HCT116 (cell line): ENCODE results near the gene INKA1. TPM values are rescaled to one million over a fixed set of nuclear protein-coding genes. Genes with fewer than 3 reads are reported as not detected.

ENCODE experiments used
- ATAC-seq: fragments of 200-7000 bp; cut with Tn5 transposase; 2 replicates; pipeline ENCODE4 v1.9.1; 2020; ENCODE audit warnings: mild to moderate bottlenecking, moderate library complexity
- BruUV-seq: library from RNA; stranded (reverse); fragments of 400-500 nt; replicated peaks from 2 replicates; lab custom pipeline; 2021; lab: Mats Ljungman, UMichigan
- CTCF ChIA-PET: fragments of 300-600 bp; sonication (Branson Sonifier 250); formaldehyde crosslinking; loops from one replicate; lab custom pipeline; 2021; ENCODE audit warnings: antibody characterized with exemption; lab: Charles Lee
- POLR2A ChIA-PET: fragments of 300-600, 350-600 bp; sonication (Branson Sonifier 250); formaldehyde crosslinking; loops from one replicate; lab custom pipeline; 2021; ENCODE audit warnings: antibody characterized with exemption; lab: Charles Lee
- RAD21 ChIA-PET, 2 experiments: fragments of 300-600 bp; sonication (Branson Sonifier 250); formaldehyde crosslinking; loops; one replicate each; lab custom pipeline; 2023; ENCODE audit warnings: low total read pairs in 2 of 2; ENCODE audit not compliant: uncharacterized antibody in 2 of 2, unreplicated experiment in 2 of 2, low non-redundant PET in 1 of 2; lab: Charles Lee
- DNase-seq: peaks from one replicate; pipeline ENCODE4 v3.0.0-alpha.2; 2010; ENCODE audit warnings: low read depth, low spot score
- H2AFZ ChIP-seq: fragments of 200-600 bp; shearing (Covaris generic), sonication (generic); 2 replicates; pipeline ENCODE4 v1.6.1; 2017; ENCODE audit warnings: low read depth, mixed run types, mixed read lengths, antibody characterized with exemption, low read length; ENCODE audit not compliant: poor library complexity, severe bottlenecking
- H3K27ac ChIP-seq: 2 replicates; pipeline ENCODE4 v1.5.1; 2012; ENCODE audit warnings: low read depth, low read length
- H3K27me3 ChIP-seq: fragments of 200-600 bp; sonication (generic); 2 replicates; pipeline ENCODE4 v1.6.1; 2016; ENCODE audit warnings: mixed run types, low read length, mixed read lengths; ENCODE audit not compliant: insufficient read depth
- H3K36me3 ChIP-seq, 2 experiments: fragments of 200-500 bp in 1 of 2; fragments of 200-600 bp in 1 of 2; sonication (Bioruptor generic) in 1 of 2; sonication (generic) in 1 of 2; 2 replicates each; pipeline versions ENCODE4 v1.5.1 to v1.6.1; 2014 to 2016; ENCODE audit warnings: low read length in 2 of 2, inconsistent platforms in 1 of 2, mixed read lengths in 1 of 2, mixed run types in 1 of 2; ENCODE audit not compliant: insufficient read depth in 2 of 2, control insufficient read depth in 1 of 2
- H3K4me1 ChIP-seq, 2 experiments: fragments of 200-600 bp in 1 of 2; sonication (generic) in 1 of 2; 2 replicates each; pipeline versions ENCODE4 v1.5.1 to v1.6.1; 2012 to 2017; ENCODE audit warnings: low read length in 2 of 2, inconsistent platforms in 1 of 2, mild to moderate bottlenecking in 1 of 2, mixed read lengths in 1 of 2, mixed run types in 1 of 2, moderate library complexity in 1 of 2; ENCODE audit not compliant: insufficient read depth in 2 of 2, control insufficient read depth in 1 of 2
- H3K4me2 ChIP-seq: fragments of 200-600 bp; sonication (generic); 2 replicates; pipeline ENCODE4 v1.6.1; 2017; ENCODE audit warnings: mixed run types, low read length, mixed read lengths
- H3K4me3 ChIP-seq, 2 experiments: fragments of 200-600 bp in 1 of 2; sonication (generic) in 1 of 2; replicated peaks in 1 of 2; 2 replicates each; pipeline ENCODE4 v1.5.1; 2011 to 2016; ENCODE audit warnings: low read length in 2 of 2, control low read depth in 1 of 2, low read depth in 1 of 2, mild to moderate bottlenecking in 1 of 2, mixed read lengths in 1 of 2, mixed run types in 1 of 2
- H3K79me2 ChIP-seq: fragments of 200-600 bp; sonication (generic); 2 replicates; pipeline ENCODE4 v1.6.1; 2017; ENCODE audit warnings: mild to moderate bottlenecking, mixed run types, low read length, moderate library complexity, mixed read lengths; ENCODE audit not compliant: insufficient read depth
- H3K9ac ChIP-seq: fragments of 200-600 bp; sonication (generic); 2 replicates; pipeline ENCODE4 v1.6.1; 2016; ENCODE audit warnings: low read length, mixed read lengths
- H3K9me2 ChIP-seq: fragments of 200-600 bp; sonication (generic), shearing (Covaris generic); 2 replicates; pipeline ENCODE4 v1.6.1; 2017; ENCODE audit warnings: mixed run types, mild to moderate bottlenecking, moderate library complexity; ENCODE audit not compliant: insufficient read depth
- H3K9me3 ChIP-seq, 2 experiments: fragments of 200-500 bp in 1 of 2; fragments of 200-600 bp in 1 of 2; sonication (Bioruptor generic) in 1 of 2; sonication (generic) in 1 of 2; 2 replicates each; pipeline ENCODE4 v1.6.1; 2014 to 2017; ENCODE audit warnings: low read length in 2 of 2, mixed read lengths in 2 of 2, inconsistent platforms in 1 of 2, low read depth in 1 of 2, mild to moderate bottlenecking in 1 of 2, mixed run types in 1 of 2, moderate library complexity in 1 of 2; ENCODE audit not compliant: control insufficient read depth in 1 of 2, insufficient read depth in 1 of 2
- H4K20me1 ChIP-seq: fragments of 200-600 bp; sonication (generic), shearing (Covaris generic); 2 replicates; pipeline ENCODE4 v1.6.1; 2017; ENCODE audit warnings: mixed run types, mild to moderate bottlenecking, moderate library complexity; ENCODE audit not compliant: insufficient read depth
- EGR1 ChIP-seq: IDR thresholded peaks from 2 replicates; pipeline ENCODE4 v1.6.1; 2012; ENCODE audit warnings: low read depth
- ELF1 ChIP-seq: IDR thresholded peaks from 2 replicates; pipeline ENCODE4 v1.6.1; 2012; ENCODE audit warnings: low read depth, borderline replicate concordance
- EZH2 ChIP-seq: fragments of 200-600 bp; sonication (generic); IDR thresholded peaks from 2 replicates; pipeline ENCODE4 v1.6.1; 2017; ENCODE audit warnings: antibody characterized with exemption, mixed run types
- EZH2phosphoT487 ChIP-seq: fragments of 200-600 bp; IDR thresholded peaks from 2 replicates; pipeline ENCODE4 v1.6.1; 2018; ENCODE audit warnings: antibody characterized with exemption, borderline replicate concordance
- FOSL1 ChIP-seq: IDR thresholded peaks from 2 replicates; pipeline ENCODE4 v1.6.1; 2012; ENCODE audit warnings: low read depth
- JUND ChIP-seq: IDR thresholded peaks from 2 replicates; pipeline ENCODE4 v1.6.1; 2012
- MAX ChIP-seq: IDR thresholded peaks from 2 replicates; pipeline ENCODE4 v1.6.1; 2012
- POLR2A ChIP-seq: IDR thresholded peaks from 2 replicates; pipeline ENCODE4 v1.7.0; 2011; ENCODE audit warnings: borderline replicate concordance; ENCODE audit not compliant: insufficient read depth, insufficient read length; ENCODE audit errors: extremely low read depth
- POLR2AphosphoS5 ChIP-seq: IDR thresholded peaks from 2 replicates; pipeline ENCODE4 v1.6.1; 2011; ENCODE audit warnings: mild to moderate bottlenecking, low read depth, low read length, moderate library complexity
- RAD21 ChIP-seq: IDR thresholded peaks from 2 replicates; pipeline ENCODE4 v1.6.1; 2012; ENCODE audit warnings: low read depth, mild to moderate bottlenecking
- SIN3A ChIP-seq: IDR thresholded peaks from 2 replicates; pipeline ENCODE4 v1.6.1; 2012; ENCODE audit warnings: low read depth
- SP1 ChIP-seq: IDR thresholded peaks from 2 replicates; pipeline ENCODE4 v1.6.1; 2012; ENCODE audit warnings: low read depth
- SRF ChIP-seq: IDR thresholded peaks from 2 replicates; pipeline ENCODE4 v1.6.1; 2012; ENCODE audit warnings: low read depth
- TCF7L2 ChIP-seq: IDR thresholded peaks from 2 replicates; pipeline ENCODE4 v1.7.0; 2011; ENCODE audit warnings: borderline replicate concordance, inconsistent platforms; ENCODE audit not compliant: insufficient read depth, insufficient read length; ENCODE audit errors: extremely low read depth
- YY1 ChIP-seq: IDR thresholded peaks from 2 replicates; pipeline ENCODE4 v1.6.1; 2011; ENCODE audit warnings: low read length, low read depth, moderate library complexity, mild to moderate bottlenecking; ENCODE audit not compliant: insufficient replicate concordance; ENCODE audit errors: extremely low read depth
- ZFX ChIP-seq: fragments of 450-650 bp; IDR thresholded peaks from 2 replicates; pipeline ENCODE4 v1.6.1; 2017
- ZNF274 ChIP-seq: fragments of 200-500 bp; sonication (Bioruptor generic); IDR thresholded peaks from 2 replicates; pipeline ENCODE4 v1.6.1; 2014; ENCODE audit warnings: mild to moderate bottlenecking, low read depth, low read length, inconsistent platforms
- intact Hi-C: fragments of 100-400 bp; cut with micrococcal nuclease; formaldehyde crosslinking; loops from 2 replicates; pipeline ENCODE4 v1.10.0; 2022
- total RNA-seq: library from RNA; stranded (reverse); gene quantifications from one replicate; pipeline ENCODE4 v1.2.1, GENCODE V29; 2021; ENCODE audit not compliant: unreplicated experiment
- TF ChIP-seq, protein P1 (sequence below): IDR thresholded peaks from 2 replicates; pipeline ENCODE4 v1.6.1; 2012
- TF ChIP-seq, protein P2 (sequence below): IDR thresholded peaks from 2 replicates; pipeline ENCODE4 v1.6.1; 2011; ENCODE audit warnings: mild to moderate bottlenecking, low read length, moderate library complexity; ENCODE audit not compliant: insufficient replicate concordance; ENCODE audit errors: extremely low read depth

INKA1 gene
- total RNA-seq, 1 experiment from 2014 or later = 1.6 TPM

- H4K20me1 ChIP-seq = peaks cover 8% of the 10 kb centered on the region
- H3K4me1 ChIP-seq = no peaks in the 10 kb centered on the region
- H3K9me3 ChIP-seq = no peaks in the 10 kb centered on the region
- intact Hi-C loops = no loop called here
- no peaks in the 10 kb centered on the region for H3K27me3 ChIP-seq
- H3K27ac ChIP-seq = no peak overlapping the region
- H3K79me2 ChIP-seq = peaks cover 69% of the 10 kb centered on the region
- BruUV-seq = no TSS peak
- H3K4me2 ChIP-seq = no peak overlapping the region
- no peak overlapping the region for H2AFZ ChIP-seq
- ATAC-seq = no peak
- no peak overlapping the region for H3K4me3 ChIP-seq
- POLR2A ChIA-PET = no interaction called here
- CTCF ChIA-PET = no interaction called here
- no peaks in the 10 kb centered on the region for H3K36me3 ChIP-seq
- no peak for DNase-seq
- RAD21 ChIA-PET = no interaction called here
- TF ChIP-seq EZH2 = no peak
- TF ChIP-seq POLR2A = no peak
- TF ChIP-seq FOSL1 = no peak
- no peak for TF ChIP-seq ZFX
- TF ChIP-seq TCF7L2 = no peak
- TF ChIP-seq JUND = no peak
- no peak for TF ChIP-seq ZNF274
- TF ChIP-seq EZH2phosphoT487 = no peak
- no peak for TF ChIP-seq YY1
- no peak for TF ChIP-seq SP1
- no peak overlapping the region for H3K9ac ChIP-seq
- H3K9me2 ChIP-seq = no peaks in the 10 kb centered on the region
These were observed 48.5 kb upstream of the INKA1 start for GRCh38 chr3:49754536-49754935.

- H2AFZ ChIP-seq = no peak overlapping the region
- H3K27ac ChIP-seq = no peak overlapping the region
- intact Hi-C loops = no loop called here
- no peak overlapping the region for H3K9ac ChIP-seq
- DNase-seq = no peak
- H3K9me2 ChIP-seq = no peaks in the 10 kb centered on the region
- H3K4me3 ChIP-seq = no peak overlapping the region
- CTCF ChIA-PET = no interaction called here
- peaks cover 8% of the 10 kb centered on the region for H4K20me1 ChIP-seq
- no peaks in the 10 kb centered on the region for H3K9me3 ChIP-seq
- H3K36me3 ChIP-seq = no peaks in the 10 kb centered on the region
- no TSS peak for BruUV-seq
- ATAC-seq = no peak
- H3K27me3 ChIP-seq = no peaks in the 10 kb centered on the region
- no peaks in the 10 kb centered on the region for H3K4me1 ChIP-seq
- RAD21 ChIA-PET = no interaction called here
- POLR2A ChIA-PET = no interaction called here
- peaks cover 76% of the 10 kb centered on the region for H3K79me2 ChIP-seq
- no peak overlapping the region for H3K4me2 ChIP-seq
- TF ChIP-seq, protein P1, sequence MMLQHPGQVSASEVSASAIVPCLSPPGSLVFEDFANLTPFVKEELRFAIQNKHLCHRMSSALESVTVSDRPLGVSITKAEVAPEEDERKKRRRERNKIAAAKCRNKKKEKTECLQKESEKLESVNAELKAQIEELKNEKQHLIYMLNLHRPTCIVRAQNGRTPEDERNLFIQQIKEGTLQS = no peak
- TF ChIP-seq EZH2 = no peak
- no peak for TF ChIP-seq EGR1
- no peak for TF ChIP-seq MAX
- TF ChIP-seq ELF1 = no peak
- no peak for TF ChIP-seq JUND
- TF ChIP-seq SIN3A = no peak
- no peak for TF ChIP-seq POLR2AphosphoS5
- no peak for TF ChIP-seq TCF7L2
- TF ChIP-seq RAD21 = no peak
- TF ChIP-seq, protein P2, sequence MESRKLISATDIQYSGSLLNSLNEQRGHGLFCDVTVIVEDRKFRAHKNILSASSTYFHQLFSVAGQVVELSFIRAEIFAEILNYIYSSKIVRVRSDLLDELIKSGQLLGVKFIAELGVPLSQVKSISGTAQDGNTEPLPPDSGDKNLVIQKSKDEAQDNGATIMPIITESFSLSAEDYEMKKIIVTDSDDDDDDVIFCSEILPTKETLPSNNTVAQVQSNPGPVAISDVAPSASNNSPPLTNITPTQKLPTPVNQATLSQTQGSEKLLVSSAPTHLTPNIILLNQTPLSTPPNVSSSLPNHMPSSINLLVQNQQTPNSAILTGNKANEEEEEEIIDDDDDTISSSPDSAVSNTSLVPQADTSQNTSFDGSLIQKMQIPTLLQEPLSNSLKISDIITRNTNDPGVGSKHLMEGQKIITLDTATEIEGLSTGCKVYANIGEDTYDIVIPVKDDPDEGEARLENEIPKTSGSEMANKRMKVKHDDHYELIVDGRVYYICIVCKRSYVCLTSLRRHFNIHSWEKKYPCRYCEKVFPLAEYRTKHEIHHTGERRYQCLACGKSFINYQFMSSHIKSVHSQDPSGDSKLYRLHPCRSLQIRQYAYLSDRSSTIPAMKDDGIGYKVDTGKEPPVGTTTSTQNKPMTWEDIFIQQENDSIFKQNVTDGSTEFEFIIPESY = no peak
- no peak for TF ChIP-seq SRF
These were observed 47.0 kb upstream of the INKA1 start for GRCh38 chr3:49756036-49756435.
